Measurements from ENCODE around the gene MLLT3.

- TF ChIP-seq TAF1 (IDR thresholded peaks at IDR 0.05; ENCODE audit: borderline replicate concordance, low read depth, low read length) (no peak), POLR2A (IDR thresholded peaks at IDR 0.05; ENCODE audit: low read depth, low read length) (no peak), POLR2AphosphoS5 (IDR thresholded peaks at IDR 0.05; ENCODE audit: low read depth, low read length) (no peak)
Observed at GRCh38 chr9:20353524-20353923, 268.8 kb downstream of the MLLT3 start.

Measured in GM12892 (cell line).